ENCODE data around the gene ATP5PD. TPM values are rescaled to one million over a fixed set of nuclear protein-coding genes. Genes with fewer than 3 reads are reported as not detected.

ATP5PD gene
- total and polyA plus RNA-seq, 2 of the 13 experiments (the other 11 are each of a cell fraction or from before 2014, with no cell fraction given) = 158 to 428 TPM

DNA sequence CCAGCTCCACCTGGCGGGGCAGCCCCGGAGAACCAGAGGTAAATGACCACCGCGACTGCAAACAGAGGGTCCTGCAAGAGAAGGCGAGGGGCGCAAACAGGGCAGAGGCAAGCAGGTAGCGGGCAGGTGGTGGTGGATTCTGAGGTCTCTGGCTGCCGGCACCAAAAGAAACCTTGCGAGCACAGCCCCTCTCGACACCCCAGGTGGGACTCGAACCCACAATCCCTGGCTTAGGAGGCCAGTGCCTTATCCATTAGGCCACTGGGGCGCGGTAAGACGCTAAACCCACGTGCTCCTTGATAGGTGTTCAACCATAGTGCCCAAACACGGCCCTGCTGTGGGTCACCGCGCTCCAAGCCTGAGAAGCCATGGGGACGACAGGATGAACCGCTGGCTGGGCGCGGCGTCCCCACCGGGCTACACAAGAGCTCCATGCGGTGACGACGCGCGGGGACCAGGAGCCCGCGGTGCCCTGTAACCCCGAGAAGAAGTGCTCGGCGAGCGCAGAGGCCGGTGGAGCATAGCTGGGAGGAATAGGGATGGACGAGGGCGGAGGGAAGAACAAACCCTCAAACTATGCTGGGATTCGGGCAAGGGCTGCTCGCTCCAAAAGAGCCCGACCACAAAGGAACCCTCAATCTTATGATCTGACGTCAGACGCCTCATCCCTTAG, 12.4 kb downstream of the ATP5PD start (continued):
- TF ChIP-seq, protein P1, sequence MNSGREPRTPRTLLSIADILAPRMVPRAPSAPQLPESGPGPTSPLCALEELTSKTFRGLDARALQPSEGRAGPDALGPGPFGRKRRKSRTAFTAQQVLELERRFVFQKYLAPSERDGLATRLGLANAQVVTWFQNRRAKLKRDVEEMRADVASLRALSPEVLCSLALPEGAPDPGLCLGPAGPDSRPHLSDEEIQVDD (CRISPR knock-in tag; IDR thresholded peaks at IDR 0.05; ENCODE audit: borderline replicate concordance) = peak; percentile 94
- 0 out of 2 replicates have a peak, but pooled peaks have one; percentile 21 for TF ChIP-seq MAZ (IDR thresholded peaks at IDR 0.05; ENCODE audit: borderline replicate concordance, low read depth, low read length)
- peak; percentile 77 for TF ChIP-seq MAZ (CRISPR knock-in tag; IDR thresholded peaks at IDR 0.05; ENCODE audit: low read depth)
- no peak for TF ChIP-seq RAD21 (CRISPR knock-in tag; IDR thresholded peaks at IDR 0.05)
- no peak for TF ChIP-seq MED13 (CRISPR knock-in tag; IDR thresholded peaks at IDR 0.05)
- TF ChIP-seq ZNF160 (CRISPR knock-in tag; IDR thresholded peaks at IDR 0.05) = peak; percentile 74
- TF ChIP-seq, protein P2, sequence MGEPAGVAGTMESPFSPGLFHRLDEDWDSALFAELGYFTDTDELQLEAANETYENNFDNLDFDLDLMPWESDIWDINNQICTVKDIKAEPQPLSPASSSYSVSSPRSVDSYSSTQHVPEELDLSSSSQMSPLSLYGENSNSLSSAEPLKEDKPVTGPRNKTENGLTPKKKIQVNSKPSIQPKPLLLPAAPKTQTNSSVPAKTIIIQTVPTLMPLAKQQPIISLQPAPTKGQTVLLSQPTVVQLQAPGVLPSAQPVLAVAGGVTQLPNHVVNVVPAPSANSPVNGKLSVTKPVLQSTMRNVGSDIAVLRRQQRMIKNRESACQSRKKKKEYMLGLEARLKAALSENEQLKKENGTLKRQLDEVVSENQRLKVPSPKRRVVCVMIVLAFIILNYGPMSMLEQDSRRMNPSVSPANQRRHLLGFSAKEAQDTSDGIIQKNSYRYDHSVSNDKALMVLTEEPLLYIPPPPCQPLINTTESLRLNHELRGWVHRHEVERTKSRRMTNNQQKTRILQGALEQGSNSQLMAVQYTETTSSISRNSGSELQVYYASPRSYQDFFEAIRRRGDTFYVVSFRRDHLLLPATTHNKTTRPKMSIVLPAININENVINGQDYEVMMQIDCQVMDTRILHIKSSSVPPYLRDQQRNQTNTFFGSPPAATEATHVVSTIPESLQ (CRISPR knock-in tag; conservative IDR thresholded peaks at IDR 0.05) = 0 out of 2 replicates have a peak, but pooled peaks have one; percentile 6
- TF ChIP-seq NPAS2 (CRISPR knock-in tag; IDR thresholded peaks at IDR 0.05; ENCODE audit: borderline replicate concordance) = peak; percentile 66; the same call in 1 of the 2 replicates
- TF ChIP-seq RNF2 (conservative IDR thresholded peaks at IDR 0.05; ENCODE audit: low read depth) = peak; percentile 83
- peak; percentile 47; the same call in 1 of the 2 replicates for TF ChIP-seq FOXK2 (IDR thresholded peaks at IDR 0.05)
- peak; percentile 93; the same call in 1 of the 2 replicates for TF ChIP-seq KLF15 (CRISPR knock-in tag; IDR thresholded peaks at IDR 0.05; ENCODE audit: borderline replicate concordance)
- TF ChIP-seq ZBTB20 (CRISPR knock-in tag; IDR thresholded peaks at IDR 0.05; ENCODE audit: borderline replicate concordance, low read depth) = peak; percentile 61
- TF ChIP-seq, protein P3, sequence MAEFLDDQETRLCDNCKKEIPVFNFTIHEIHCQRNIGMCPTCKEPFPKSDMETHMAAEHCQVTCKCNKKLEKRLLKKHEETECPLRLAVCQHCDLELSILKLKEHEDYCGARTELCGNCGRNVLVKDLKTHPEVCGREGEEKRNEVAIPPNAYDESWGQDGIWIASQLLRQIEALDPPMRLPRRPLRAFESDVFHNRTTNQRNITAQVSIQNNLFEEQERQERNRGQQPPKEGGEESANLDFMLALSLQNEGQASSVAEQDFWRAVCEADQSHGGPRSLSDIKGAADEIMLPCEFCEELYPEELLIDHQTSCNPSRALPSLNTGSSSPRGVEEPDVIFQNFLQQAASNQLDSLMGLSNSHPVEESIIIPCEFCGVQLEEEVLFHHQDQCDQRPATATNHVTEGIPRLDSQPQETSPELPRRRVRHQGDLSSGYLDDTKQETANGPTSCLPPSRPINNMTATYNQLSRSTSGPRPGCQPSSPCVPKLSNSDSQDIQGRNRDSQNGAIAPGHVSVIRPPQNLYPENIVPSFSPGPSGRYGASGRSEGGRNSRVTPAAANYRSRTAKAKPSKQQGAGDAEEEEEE (CRISPR knock-in tag; IDR thresholded peaks at IDR 0.05; ENCODE audit: borderline replicate concordance) = peak; percentile 95; the same call in 1 of the 2 replicates
- no peak; the same call in 1 of the 2 replicates for TF ChIP-seq ZNF607 (CRISPR knock-in tag; IDR thresholded peaks at IDR 0.05; ENCODE audit: borderline replicate concordance)
- peak; percentile 76 for TF ChIP-seq SNAPC2 (CRISPR knock-in tag; IDR thresholded peaks at IDR 0.05)
- TF ChIP-seq NR2F1 (CRISPR knock-in tag; IDR thresholded peaks at IDR 0.05) = peak in 1 of 2 experiments; percentile 57; a peak in 1 of 4 replicates
- TF ChIP-seq ZNF251 (CRISPR knock-in tag; IDR thresholded peaks at IDR 0.05) = peak; percentile 84; the same call in 1 of the 2 replicates
- TF ChIP-seq ZNF124 (CRISPR knock-in tag; IDR thresholded peaks at IDR 0.05) = peak; percentile 66; the same call in 1 of the 2 replicates
- TF ChIP-seq, protein P4, sequence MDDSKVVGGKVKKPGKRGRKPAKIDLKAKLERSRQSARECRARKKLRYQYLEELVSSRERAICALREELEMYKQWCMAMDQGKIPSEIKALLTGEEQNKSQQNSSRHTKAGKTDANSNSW (CRISPR knock-in tag; IDR thresholded peaks at IDR 0.05; ENCODE audit: borderline replicate concordance) = peak; percentile 91; the same call in 1 of the 2 replicates
- peak; percentile 27 for TF ChIP-seq RBM39 (IDR thresholded peaks at IDR 0.05; ENCODE audit: low read depth, low read length, poor library complexity, severe bottlenecking)
- TF ChIP-seq PRMT3 (CRISPR knock-in tag; IDR thresholded peaks at IDR 0.05; ENCODE audit: borderline replicate concordance, low read depth) = no peak; the same call in 1 of the 2 replicates
- TF ChIP-seq ZNF879 (CRISPR knock-in tag; IDR thresholded peaks at IDR 0.05) = peak; percentile 76; the same call in 1 of the 2 replicates
- TF ChIP-seq, protein P5, sequence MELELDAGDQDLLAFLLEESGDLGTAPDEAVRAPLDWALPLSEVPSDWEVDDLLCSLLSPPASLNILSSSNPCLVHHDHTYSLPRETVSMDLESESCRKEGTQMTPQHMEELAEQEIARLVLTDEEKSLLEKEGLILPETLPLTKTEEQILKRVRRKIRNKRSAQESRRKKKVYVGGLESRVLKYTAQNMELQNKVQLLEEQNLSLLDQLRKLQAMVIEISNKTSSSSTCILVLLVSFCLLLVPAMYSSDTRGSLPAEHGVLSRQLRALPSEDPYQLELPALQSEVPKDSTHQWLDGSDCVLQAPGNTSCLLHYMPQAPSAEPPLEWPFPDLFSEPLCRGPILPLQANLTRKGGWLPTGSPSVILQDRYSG (CRISPR knock-in tag; IDR thresholded peaks at IDR 0.05) = peak; percentile 94; the same call in 1 of the 2 replicates
